Tibial nerve (tissue), 3 donors: Measurements from ENCODE around the gene SLC2A6.

Source experiments
- POLR2A ChIP-seq, 2 donors: fragments of 450-650 bp; IDR thresholded peaks; one replicate each; pipeline ENCODE4 v1.6.1; 2017; ENCODE audit warnings: antibody characterized with exemption in 2 of 2, mild to moderate bottlenecking in 2 of 2, moderate library complexity in 2 of 2
- TF ChIP-seq, protein P1 (sequence below), 5 experiments: fragments of 200-600 bp in 3 of 5; fragments of 450-650 bp in 2 of 5; sonication (generic) in 3 of 5; IDR thresholded peaks; one replicate each; pipeline ENCODE4 v1.5.1; 2016 to 2019; ENCODE audit warnings: antibody characterized with exemption in 5 of 5, mild to moderate bottlenecking in 3 of 5, moderate library complexity in 2 of 5

DNA sequence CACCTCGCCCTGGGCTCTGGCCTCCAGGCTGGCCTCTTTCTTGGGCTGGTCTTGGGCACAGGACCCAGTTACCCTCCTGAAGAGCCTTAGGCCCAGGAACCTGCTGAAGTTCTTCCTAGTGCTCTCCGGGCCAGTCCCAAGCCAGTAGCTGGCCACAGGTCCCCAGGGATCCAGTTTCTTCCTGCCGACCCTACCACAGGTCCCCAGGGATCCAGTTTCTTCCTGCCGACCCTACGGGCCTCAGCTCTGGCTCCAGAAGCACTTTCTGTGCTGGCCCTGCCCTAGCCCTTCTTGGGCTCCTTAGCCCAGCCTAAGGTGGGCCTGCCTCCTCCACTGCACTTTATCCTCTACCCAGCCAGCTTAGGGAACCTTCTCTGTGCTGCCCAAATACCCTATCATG lies 37.3 kb downstream of the SLC2A6 start:
- TF ChIP-seq, protein P1, sequence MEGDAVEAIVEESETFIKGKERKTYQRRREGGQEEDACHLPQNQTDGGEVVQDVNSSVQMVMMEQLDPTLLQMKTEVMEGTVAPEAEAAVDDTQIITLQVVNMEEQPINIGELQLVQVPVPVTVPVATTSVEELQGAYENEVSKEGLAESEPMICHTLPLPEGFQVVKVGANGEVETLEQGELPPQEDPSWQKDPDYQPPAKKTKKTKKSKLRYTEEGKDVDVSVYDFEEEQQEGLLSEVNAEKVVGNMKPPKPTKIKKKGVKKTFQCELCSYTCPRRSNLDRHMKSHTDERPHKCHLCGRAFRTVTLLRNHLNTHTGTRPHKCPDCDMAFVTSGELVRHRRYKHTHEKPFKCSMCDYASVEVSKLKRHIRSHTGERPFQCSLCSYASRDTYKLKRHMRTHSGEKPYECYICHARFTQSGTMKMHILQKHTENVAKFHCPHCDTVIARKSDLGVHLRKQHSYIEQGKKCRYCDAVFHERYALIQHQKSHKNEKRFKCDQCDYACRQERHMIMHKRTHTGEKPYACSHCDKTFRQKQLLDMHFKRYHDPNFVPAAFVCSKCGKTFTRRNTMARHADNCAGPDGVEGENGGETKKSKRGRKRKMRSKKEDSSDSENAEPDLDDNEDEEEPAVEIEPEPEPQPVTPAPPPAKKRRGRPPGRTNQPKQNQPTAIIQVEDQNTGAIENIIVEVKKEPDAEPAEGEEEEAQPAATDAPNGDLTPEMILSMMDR (IDR thresholded peaks at IDR 0.05), result no peak
- TF ChIP-seq POLR2A (IDR thresholded peaks at IDR 0.05), result no peak
